K562 (cell line): Measurements from ENCODE around the gene STXBP4. TPM values are rescaled to one million over a fixed set of nuclear protein-coding genes. Genes with fewer than 3 reads are reported as not detected.

Source experiments
- ATAC-seq: fragments of 200-7000 bp; cut with Tn5 transposase; 3 replicates; pipeline ENCODE4 v1.9.1; 2020; ENCODE audit warnings: moderate library complexity
- BruUV-seq: library from RNA; stranded (reverse); fragments of 400-500 nt; replicated peaks from 2 replicates; lab custom pipeline; 2021; lab: Mats Ljungman, UMichigan
- CTCF ChIA-PET: fragments of 300-600 bp; formaldehyde crosslinking; extraction: SDS; loops from one replicate; lab custom pipeline; 2021; ENCODE audit warnings: low intra/inter-chr PET ratio; lab: Yijun Ruan, JAX
- POLR2A ChIA-PET: fragments of 300-600, 350-650 bp; sonication (Branson Sonifier 250); formaldehyde crosslinking; extraction: SDS; loops from one replicate; lab custom pipeline; 2021; ENCODE audit warnings: antibody characterized with exemption, inconsistent platforms; lab: Yijun Ruan, JAX
- DNase-seq, 4 experiments: peaks; one replicate each; pipeline versions ENCODE4 v3.0.0 to v3.0.0-alpha.2; 2011 to 2018; ENCODE audit warnings: low spot score in 3 of 4, mixed read lengths in 3 of 4; ENCODE audit errors: extremely low read depth in 1 of 4
- FAIRE-seq: peaks from 2 replicates; lab custom pipeline; 2011; peaks lifted over from hg19 to GRCh38; lab: Jason Lieb, UNC
- H2AFZ ChIP-seq: 2 replicates; pipeline ENCODE4 v1.6.0; 2011; ENCODE audit warnings: low read depth, low read length, control low read depth, inconsistent platforms
- H3K27ac ChIP-seq: fragments of 200-600 bp; 3 replicates; pipeline ENCODE4 v1.8.0; 2011; ENCODE audit warnings: low read depth, mild to moderate bottlenecking, control low read depth, inconsistent platforms, low read length, moderate library complexity, mixed read lengths; ENCODE audit errors: extremely low read depth
- H3K27me3 ChIP-seq, 2 experiments: fragments of 300-600 bp in 1 of 2; 2 replicates in 1 of 2; 3 replicates in 1 of 2; pipeline versions ENCODE4 v1.6.0 to v1.8.0; 2011; ENCODE audit warnings: inconsistent platforms in 2 of 2, low read length in 2 of 2, mild to moderate bottlenecking in 1 of 2, mixed read lengths in 1 of 2, moderate library complexity in 1 of 2; ENCODE audit not compliant: control insufficient read depth in 2 of 2, insufficient read depth in 2 of 2
- H3K36me3 ChIP-seq: fragments of 300-600 bp; 3 replicates; pipeline ENCODE4 v1.8.0; 2011; ENCODE audit warnings: mild to moderate bottlenecking, low read length, inconsistent platforms; ENCODE audit not compliant: control insufficient read depth, insufficient read depth
- H3K4me1 ChIP-seq, 2 experiments: fragments of 200-600 bp in 1 of 2; replicated peaks in 1 of 2; 2 replicates in 1 of 2; 3 replicates in 1 of 2; pipeline versions ENCODE4 v1.5.1 to v1.8.0; 2011; ENCODE audit warnings: inconsistent platforms in 2 of 2, low read length in 2 of 2, mild to moderate bottlenecking in 1 of 2, mixed read lengths in 1 of 2, moderate library complexity in 1 of 2; ENCODE audit not compliant: control insufficient read depth in 2 of 2, insufficient read depth in 2 of 2
- H3K4me2 ChIP-seq: 2 replicates; pipeline ENCODE4 v1.6.1; 2011; ENCODE audit warnings: low read length, control low read depth, inconsistent platforms, mixed read lengths; ENCODE audit not compliant: insufficient read depth
- H3K4me3 ChIP-seq: fragments of 200-600 bp; sonication (generic), shearing (Covaris generic); 2 replicates; pipeline ENCODE4 v1.5.1; 2016; ENCODE audit warnings: control low read depth, inconsistent platforms
- H3K79me2 ChIP-seq: fragments of 200-600 bp; 3 replicates; pipeline ENCODE4 v1.8.0; 2011; ENCODE audit warnings: low read length, inconsistent platforms; ENCODE audit not compliant: control insufficient read depth, insufficient read depth
- H3K9ac ChIP-seq, 2 experiments: 2 replicates each; pipeline versions ENCODE4 v1.6.0 to v1.6.1; 2011; ENCODE audit warnings: low read depth in 2 of 2, low read length in 2 of 2, control low read depth in 1 of 2, inconsistent platforms in 1 of 2, mild to moderate bottlenecking in 1 of 2, mixed read lengths in 1 of 2; ENCODE audit not compliant: insufficient read depth in 1 of 2
- H3K9me1 ChIP-seq: one replicate; pipeline ENCODE4 v1.6.0; 2011; ENCODE audit warnings: inconsistent platforms, mild to moderate bottlenecking, low read length, moderate library complexity; ENCODE audit not compliant: control insufficient read depth, insufficient read depth
- H3K9me3 ChIP-seq: replicated peaks from 2 replicates; pipeline ENCODE4 v1.5.1; 2011; ENCODE audit warnings: low read depth, low read length, inconsistent platforms; ENCODE audit not compliant: control insufficient read depth, insufficient read depth
- H4K20me1 ChIP-seq: replicated peaks from 2 replicates; pipeline ENCODE4 v1.6.1; 2011; ENCODE audit warnings: low read length, inconsistent platforms, mixed read lengths; ENCODE audit not compliant: control insufficient read depth, insufficient read depth
- CCAR2 ChIP-seq: fragments of 200-400 bp; formaldehyde crosslinking; IDR thresholded peaks from 2 replicates; pipeline ENCODE4 v1.6.1; 2017; ENCODE audit warnings: mild to moderate bottlenecking, low read depth, low read length
- EGR1 ChIP-seq: fragments of 450-650 bp; conservative IDR thresholded peaks from 2 replicates; pipeline ENCODE4 v1.6.1; 2017; ENCODE audit warnings: mild to moderate bottlenecking
- ERF ChIP-seq: fragments of 450-650 bp; formaldehyde crosslinking; IDR thresholded peaks from 2 replicates; pipeline ENCODE4 v1.4.0; 2020; ENCODE audit warnings: mild to moderate bottlenecking, mixed read lengths
- FIP1L1 ChIP-seq: fragments of 200-400 bp; formaldehyde crosslinking; IDR thresholded peaks from 2 replicates; pipeline ENCODE4 v1.6.1; 2018; ENCODE audit warnings: mild to moderate bottlenecking, low read depth, low read length; ENCODE audit not compliant: poor library complexity, severe bottlenecking
- HIVEP1 ChIP-seq: fragments of 250-450 bp; sonication (Bioruptor Pico); IDR thresholded peaks from 2 replicates; pipeline ENCODE4 v1.4.0; 2020; ENCODE audit warnings: mild to moderate bottlenecking
- POLR2A ChIP-seq: fragments of 450-650 bp; conservative IDR thresholded peaks from 2 replicates; pipeline ENCODE4 v1.6.1; 2016
- SAFB ChIP-seq: fragments of 200-400 bp; formaldehyde crosslinking; IDR thresholded peaks from 2 replicates; pipeline ENCODE4 v1.6.1; 2017; ENCODE audit warnings: low read depth, low read length, borderline replicate concordance
- SETDB1 ChIP-seq: IDR thresholded peaks from one replicate; pipeline ENCODE4 v1.6.1; 2012; ENCODE audit warnings: low read length, control low read depth, inconsistent platforms
- SREBF1 ChIP-seq: fragments of 150-350 bp; IDR thresholded peaks from 2 replicates; pipeline ENCODE4 v1.6.1; 2014; ENCODE audit warnings: antibody characterized with exemption, low read depth, low read length, borderline replicate concordance
- ZBTB1 ChIP-seq: sonication (generic); formaldehyde crosslinking; IDR thresholded peaks from 2 replicates; pipeline ENCODE4 v1.8.1; 2023; ENCODE audit warnings: missing genetic modification reagents, low read depth, mild to moderate bottlenecking, borderline replicate concordance
- ZC3H11A ChIP-seq: IDR thresholded peaks from 2 replicates; pipeline ENCODE4 v1.6.1; 2012; ENCODE audit warnings: low read depth, low read length, improper control_type of control experiment
- WGBS: fragments of 100-300 bp; shearing (Covaris generic); methylation state at CpG from one replicate; pipeline ENCODE4 v1.1.6; 2016; ENCODE audit warnings: low coverage, mixed read lengths; ENCODE audit not compliant: insufficient coverage; ENCODE audit errors: missing lambda C conversion rate; 5-methylcytosine and 5-hydroxymethylcytosine counted together
- in situ Hi-C: fragments of 300-500 bp; cut with MboI; formaldehyde crosslinking; loops from 4 replicates; pipeline ENCODE4 v1.15.0; 2018; ENCODE audit warnings: inconsistent platforms, mixed read lengths
- intact Hi-C: fragments of 100-400 bp; cut with micrococcal nuclease; formaldehyde crosslinking; loops from 2 replicates; pipeline ENCODE4 v1.14.2; 2022
- polyA plus RNA-seq, 8 experiments: library from polyadenylated mRNA; depleted of rRNA in 4 of 8; stranded (reverse) in 5 of 8; unstranded in 3 of 8; fragments of >200 nt; fragmentation: Nextera tagmentation in 2 of 8; fragmentation: Illumina TruSeq in 1 of 8; extraction: Ambion mirVana in 2 of 8; extraction: Trizol in 1 of 8; gene quantifications; 2 replicates each; pipeline versions ENCODE4 v1.2.1 to v1.2.3, GENCODE V29; 2011 to 2014; ENCODE audit warnings: inconsistent platforms in 1 of 8, missing spikeins in 1 of 8
- total RNA-seq, 7 experiments: library from RNA; depleted of rRNA in 6 of 7; stranded (reverse); fragments of >200 nt in 6 of 7; fragmentation: Illumina TruSeq in 2 of 7; extraction: Trizol in 2 of 7; gene quantifications; 2 replicates each; pipeline versions ENCODE4 v1.2.1 to v1.2.3, GENCODE V29; 2011 to 2021; ENCODE audit warnings: low replicate concordance in 1 of 7
- TF ChIP-seq, protein P1 (sequence below): fragments of 450-650 bp; formaldehyde crosslinking; IDR thresholded peaks from 2 replicates; pipeline ENCODE4 v1.4.0; 2022; ENCODE audit warnings: missing genetic modification characterization
- TF ChIP-seq, protein P2 (sequence below): fragments of 250-450 bp; sonication (Bioruptor Pico); IDR thresholded peaks from 2 replicates; pipeline ENCODE4 v1.4.0; 2020
- TF ChIP-seq, protein P3 (sequence below): fragments of 250-450 bp; sonication (Bioruptor Pico); IDR thresholded peaks from 2 replicates; pipeline ENCODE4 v1.5.0; 2021; ENCODE audit warnings: mild to moderate bottlenecking, moderate library complexity

STXBP4 gene
- total and polyA plus RNA-seq, 9 of the 15 experiments (the other 6 are each of a cell fraction or from before 2014, with no cell fraction given), result 11.6 to 23.2 (median 18.5) TPM

DNA sequence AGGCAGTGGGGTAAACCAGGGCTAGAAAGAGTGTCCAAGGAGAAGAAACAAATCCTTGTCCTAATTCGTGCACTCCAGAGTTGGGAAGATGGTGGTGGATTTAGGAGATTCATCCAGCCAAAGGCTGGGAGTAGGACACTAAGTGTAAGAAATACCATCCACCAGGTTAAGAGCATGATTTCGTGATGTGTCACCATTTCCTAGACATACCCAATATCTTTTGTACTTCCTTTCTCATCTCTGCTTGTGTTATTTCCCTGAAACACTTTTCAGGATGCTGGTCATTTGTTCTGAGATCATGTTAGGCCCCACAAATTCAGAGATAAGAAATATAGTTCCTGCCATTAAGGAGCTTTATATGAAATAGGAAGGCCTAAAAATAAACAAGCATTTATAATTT, 189.9 kb downstream of the STXBP4 start:
- Histone ChIP-seq H3K27me3 (no peaks in the 10 kb centered on the region), H3K27ac (no peak overlapping the region), H3K4me1 (no peaks in the 10 kb centered on the region), H3K79me2 (no peaks in the 10 kb centered on the region), H3K9ac (no peak overlapping the region), H3K36me3 (0 out of 3 replicates have a peak, but pooled peaks cover 3% of the 10 kb centered on the region), H2AFZ (no peak overlapping the region), H3K9me3 (no peaks in the 10 kb centered on the region), H3K4me2 (no peak overlapping the region), H3K9me1 (no peaks in the 10 kb centered on the region), H3K4me3 (no peak overlapping the region), H4K20me1 (no peaks in the 10 kb centered on the region)
- 41% methylated on average over 2 of the region's 2 CpGs for WGBS
- in situ Hi-C loops, result no loop called here
- FAIRE-seq (no peak), ATAC-seq (no peak), DNase-seq (no peak)
- BruUV-seq, result no TSS peak
- ChIA-PET POLR2A (no interaction called here), CTCF (no interaction called here)
- intact Hi-C loops, result no loop called here
- TF ChIP-seq SAFB (no peak), ERF (CRISPR knock-in tag) (no peak), EGR1 (no peak), HIVEP1 (CRISPR knock-in tag) (no peak), FIP1L1 (no peak), POLR2A (no peak), CCAR2 (no peak), ZBTB1 (no peak), SREBF1 (no peak), SETDB1 (no peak), ZC3H11A (no peak)
- TF ChIP-seq, protein P1, sequence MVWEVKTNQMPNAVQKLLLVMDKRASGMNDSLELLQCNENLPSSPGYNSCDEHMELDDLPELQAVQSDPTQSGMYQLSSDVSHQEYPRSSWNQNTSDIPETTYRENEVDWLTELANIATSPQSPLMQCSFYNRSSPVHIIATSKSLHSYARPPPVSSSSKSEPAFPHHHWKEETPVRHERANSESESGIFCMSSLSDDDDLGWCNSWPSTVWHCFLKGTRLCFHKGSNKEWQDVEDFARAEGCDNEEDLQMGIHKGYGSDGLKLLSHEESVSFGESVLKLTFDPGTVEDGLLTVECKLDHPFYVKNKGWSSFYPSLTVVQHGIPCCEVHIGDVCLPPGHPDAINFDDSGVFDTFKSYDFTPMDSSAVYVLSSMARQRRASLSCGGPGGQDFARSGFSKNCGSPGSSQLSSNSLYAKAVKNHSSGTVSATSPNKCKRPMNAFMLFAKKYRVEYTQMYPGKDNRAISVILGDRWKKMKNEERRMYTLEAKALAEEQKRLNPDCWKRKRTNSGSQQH (CRISPR knock-in tag), result no peak
- TF ChIP-seq, protein P2, sequence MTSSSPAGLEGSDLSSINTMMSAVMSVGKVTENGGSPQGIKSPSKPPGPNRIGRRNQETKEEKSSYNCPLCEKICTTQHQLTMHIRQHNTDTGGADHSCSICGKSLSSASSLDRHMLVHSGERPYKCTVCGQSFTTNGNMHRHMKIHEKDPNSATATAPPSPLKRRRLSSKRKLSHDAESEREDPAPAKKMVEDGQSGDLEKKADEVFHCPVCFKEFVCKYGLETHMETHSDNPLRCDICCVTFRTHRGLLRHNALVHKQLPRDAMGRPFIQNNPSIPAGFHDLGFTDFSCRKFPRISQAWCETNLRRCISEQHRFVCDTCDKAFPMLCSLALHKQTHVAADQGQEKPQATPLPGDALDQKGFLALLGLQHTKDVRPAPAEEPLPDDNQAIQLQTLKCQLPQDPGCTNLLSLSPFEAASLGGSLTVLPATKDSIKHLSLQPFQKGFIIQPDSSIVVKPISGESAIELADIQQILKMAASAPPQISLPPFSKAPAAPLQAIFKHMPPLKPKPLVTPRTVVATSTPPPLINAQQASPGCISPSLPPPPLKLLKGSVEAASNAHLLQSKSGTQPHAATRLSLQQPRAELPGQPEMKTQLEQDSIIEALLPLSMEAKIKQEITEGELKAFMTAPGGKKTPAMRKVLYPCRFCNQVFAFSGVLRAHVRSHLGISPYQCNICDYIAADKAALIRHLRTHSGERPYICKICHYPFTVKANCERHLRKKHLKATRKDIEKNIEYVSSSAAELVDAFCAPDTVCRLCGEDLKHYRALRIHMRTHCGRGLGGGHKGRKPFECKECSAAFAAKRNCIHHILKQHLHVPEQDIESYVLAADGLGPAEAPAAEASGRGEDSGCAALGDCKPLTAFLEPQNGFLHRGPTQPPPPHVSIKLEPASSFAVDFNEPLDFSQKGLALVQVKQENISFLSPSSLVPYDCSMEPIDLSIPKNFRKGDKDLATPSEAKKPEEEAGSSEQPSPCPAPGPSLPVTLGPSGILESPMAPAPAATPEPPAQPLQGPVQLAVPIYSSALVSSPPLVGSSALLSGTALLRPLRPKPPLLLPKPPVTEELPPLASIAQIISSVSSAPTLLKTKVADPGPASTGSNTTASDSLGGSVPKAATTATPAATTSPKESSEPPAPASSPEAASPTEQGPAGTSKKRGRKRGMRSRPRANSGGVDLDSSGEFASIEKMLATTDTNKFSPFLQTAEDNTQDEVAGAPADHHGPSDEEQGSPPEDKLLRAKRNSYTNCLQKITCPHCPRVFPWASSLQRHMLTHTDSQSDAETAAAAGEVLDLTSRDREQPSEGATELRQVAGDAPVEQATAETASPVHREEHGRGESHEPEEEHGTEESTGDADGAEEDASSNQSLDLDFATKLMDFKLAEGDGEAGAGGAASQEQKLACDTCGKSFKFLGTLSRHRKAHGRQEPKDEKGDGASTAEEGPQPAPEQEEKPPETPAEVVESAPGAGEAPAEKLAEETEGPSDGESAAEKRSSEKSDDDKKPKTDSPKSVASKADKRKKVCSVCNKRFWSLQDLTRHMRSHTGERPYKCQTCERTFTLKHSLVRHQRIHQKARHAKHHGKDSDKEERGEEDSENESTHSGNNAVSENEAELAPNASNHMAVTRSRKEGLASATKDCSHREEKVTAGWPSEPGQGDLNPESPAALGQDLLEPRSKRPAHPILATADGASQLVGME (CRISPR knock-in tag), result no peak
- TF ChIP-seq, protein P3, sequence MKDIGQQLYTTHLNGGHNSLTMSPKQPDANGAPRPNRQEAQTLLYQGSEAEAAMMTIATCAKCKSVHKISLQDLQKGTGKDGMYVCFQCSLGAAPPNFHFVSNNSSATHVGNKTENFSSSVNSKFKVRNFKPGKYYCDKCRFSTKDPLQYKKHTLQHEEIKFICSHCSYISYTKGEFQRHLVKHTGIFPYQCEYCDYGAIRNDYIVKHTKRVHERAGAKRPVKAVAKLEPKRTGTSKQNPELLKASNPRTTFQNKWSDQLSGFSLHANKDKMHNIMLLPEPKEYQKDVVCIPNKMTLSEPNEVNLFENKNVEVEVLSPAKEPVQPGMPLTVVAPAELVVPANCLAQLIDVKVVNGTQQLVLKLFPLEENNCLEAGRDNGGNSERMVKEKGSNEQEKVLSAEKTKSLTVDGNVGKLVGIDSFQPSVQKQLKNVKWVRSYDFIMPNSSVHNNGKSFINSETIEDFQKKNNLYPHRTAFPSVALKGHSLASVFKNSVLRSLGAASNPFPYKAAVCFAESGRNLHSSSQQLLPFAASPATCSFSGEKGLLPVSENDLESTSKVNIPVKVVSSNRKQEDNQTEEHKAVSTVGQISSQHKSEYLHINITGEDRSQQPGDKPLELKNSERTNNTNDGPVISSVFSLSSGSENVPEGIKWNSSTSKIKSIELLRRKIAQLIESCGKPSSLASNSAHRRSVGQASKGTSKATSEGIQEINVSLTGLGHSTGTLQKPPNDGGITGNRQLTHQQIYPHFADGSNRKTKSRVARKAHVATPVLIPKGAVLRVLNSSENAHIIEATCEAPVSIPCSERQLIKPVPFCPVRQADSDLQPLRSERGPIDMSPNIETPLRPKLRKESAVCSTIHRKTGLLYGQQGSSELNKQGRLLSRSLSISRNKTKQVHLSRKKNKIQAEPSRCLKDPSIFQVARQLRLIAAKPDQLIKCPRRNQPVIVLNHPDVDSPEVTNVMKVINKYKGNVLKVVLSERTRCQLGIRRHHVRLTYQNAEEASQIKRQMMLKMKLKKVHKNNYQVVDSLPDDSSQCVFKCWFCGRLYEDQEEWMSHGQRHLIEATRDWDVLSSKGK (CRISPR knock-in tag), result no peak
